Smooth muscle cell (in vitro differentiated cells): ENCODE results near the gene TMCO4. TPM values are rescaled to one million over a fixed set of nuclear protein-coding genes. Genes with fewer than 3 reads are reported as not detected.

Source experiments
- DNase-seq: peaks from one replicate; lab custom pipeline; 2025; ENCODE audit not compliant: unreplicated experiment; lab: John Stamatoyannopoulos, UW
- H2AFZ ChIP-seq: fragments of 200-600 bp; sonication (generic); 2 replicates; pipeline ENCODE4 v1.6.0; 2016; ENCODE audit warnings: antibody characterized with exemption, low read depth, mild to moderate bottlenecking
- H3F3A ChIP-seq: fragments of 200-600 bp; sonication (generic); 2 replicates; pipeline ENCODE4 v1.6.0; 2017; ENCODE audit warnings: antibody characterized with exemption, low read depth
- H3K27ac ChIP-seq: fragments of 200-600 bp; sonication (generic); 2 replicates; pipeline ENCODE4 v1.5.1; 2016; ENCODE audit warnings: low read depth, mild to moderate bottlenecking
- H3K27me3 ChIP-seq: fragments of 200-600 bp; sonication (generic); 2 replicates; pipeline ENCODE4 v1.6.1; 2016; ENCODE audit warnings: low read depth, mild to moderate bottlenecking
- H3K36me3 ChIP-seq: fragments of 200-600 bp; sonication (generic); 2 replicates; pipeline ENCODE4 v1.5.1; 2016; ENCODE audit warnings: low read depth
- H3K4me1 ChIP-seq: fragments of 200-600 bp; sonication (generic); 2 replicates; pipeline ENCODE4 v1.5.1; 2016; ENCODE audit warnings: low read depth
- H3K4me2 ChIP-seq: fragments of 200-600 bp; sonication (generic); 2 replicates; pipeline ENCODE4 v1.6.0; 2016; ENCODE audit warnings: mild to moderate bottlenecking
- H3K4me3 ChIP-seq: fragments of 200-600 bp; sonication (generic); 2 replicates; pipeline ENCODE4 v1.5.1; 2016; ENCODE audit warnings: mild to moderate bottlenecking
- H3K79me2 ChIP-seq: fragments of 200-600 bp; sonication (generic); 2 replicates; pipeline ENCODE4 v1.6.0; 2016; ENCODE audit warnings: low read depth, mild to moderate bottlenecking
- H3K9ac ChIP-seq: fragments of 200-600 bp; sonication (generic); 2 replicates; pipeline ENCODE4 v1.6.0; 2016; ENCODE audit warnings: low read depth
- H3K9me3 ChIP-seq: fragments of 200-600 bp; sonication (generic); replicated peaks from 2 replicates; pipeline ENCODE4 v1.5.1; 2016; ENCODE audit warnings: low read depth
- H4K20me1 ChIP-seq: fragments of 200-600 bp; sonication (generic); 2 replicates; pipeline ENCODE4 v1.6.0; 2016; ENCODE audit warnings: low read depth
- CTCF ChIP-seq: fragments of 200-600 bp; sonication (generic); IDR thresholded peaks from 2 replicates; pipeline ENCODE4 v1.5.1; 2017; ENCODE audit warnings: borderline replicate concordance, mild to moderate bottlenecking, antibody characterized with exemption; ENCODE audit not compliant: insufficient read depth, poor library complexity, severe bottlenecking
- WGBS: methylation state at CpG from one replicate; pipeline ENCODE4 v1.1.7; 2016; ENCODE audit warnings: low lambda C conversion rate; 5-methylcytosine and 5-hydroxymethylcytosine counted together
- polyA plus RNA-seq: library from polyadenylated mRNA; unstranded; fragments of >200 nt; fragmentation: Nextera tagmentation; extraction: Ambion mirVana; gene quantifications from 2 replicates; pipeline ENCODE4 v1.2.1, GENCODE V29; 2016
- total RNA-seq: library from RNA; depleted of rRNA; stranded (reverse); fragments of >200 nt; gene quantifications from 2 replicates; pipeline ENCODE4 v1.2.3, GENCODE V29; 2014

The TMCO4 gene
- total and polyA plus RNA-seq, 2 experiments from 2014 or later, result 5.4 to 6.8 TPM

- Histone ChIP-seq H3K79me2 (no peaks in the 10 kb centered on the region), H3K36me3 (no peaks in the 10 kb centered on the region), H3F3A (peaks cover 7% of the 10 kb centered on the region), H2AFZ (no peak overlapping the region), H3K4me3 (no peak overlapping the region), H3K27ac (no peak overlapping the region), H3K9ac (no peak overlapping the region), H3K4me2 (no peak overlapping the region), H4K20me1 (no peaks in the 10 kb centered on the region), H3K27me3 (peaks cover 12% of the 10 kb centered on the region), H3K4me1 (no peaks in the 10 kb centered on the region), H3K9me3 (no peaks in the 10 kb centered on the region)
- TF ChIP-seq CTCF, result peak; percentile 67
- DNase-seq, result no peak
- WGBS, result 59% methylated on average over 11 of the region's 11 CpGs
Observed at GRCh38 chr1:19762175-19762779, 37.4 kb downstream of the TMCO4 start.

GRCh38 chr1:19759740-19760089, 40.0 kb downstream of the TMCO4 start:
- Histone ChIP-seq H3K4me3 (no peak overlapping the region), H3K36me3 (no peaks in the 10 kb centered on the region), H3K27me3 (peaks cover 17% of the 10 kb centered on the region), H2AFZ (no peak overlapping the region), H3K27ac (no peak overlapping the region), H3K79me2 (no peaks in the 10 kb centered on the region), H3K9ac (no peak overlapping the region), H4K20me1 (no peaks in the 10 kb centered on the region), H3K4me2 (no peak overlapping the region), H3F3A (no peaks in the 10 kb centered on the region), H3K9me3 (no peaks in the 10 kb centered on the region), H3K4me1 (no peaks in the 10 kb centered on the region)
- TF ChIP-seq CTCF, result no peak
- WGBS, result 64% methylated on average over 1 of the region's 1 CpG
- no peak for DNase-seq

- Histone ChIP-seq H3K27ac (no peak overlapping the region), H3K9ac (no peak overlapping the region), H3K79me2 (no peaks in the 10 kb centered on the region), H3K4me3 (no peak overlapping the region), H4K20me1 (no peaks in the 10 kb centered on the region), H3F3A (no peaks in the 10 kb centered on the region), H3K36me3 (no peaks in the 10 kb centered on the region), H3K4me1 (no peaks in the 10 kb centered on the region), H3K27me3 (peaks cover 17% of the 10 kb centered on the region), H3K9me3 (no peaks in the 10 kb centered on the region), H2AFZ (no peak overlapping the region), H3K4me2 (no peak overlapping the region)
- DNase-seq, result no peak
- 50% methylated on average over 7 of the region's 7 CpGs for WGBS
- TF ChIP-seq CTCF, result no peak
Observed at GRCh38 chr1:19758227-19758830, 41.4 kb downstream of the TMCO4 start.

GRCh38 chr1:19757641-19758040, 42.1 kb downstream of the TMCO4 start:
- Histone ChIP-seq H3K27ac (no peak overlapping the region), H3K79me2 (no peaks in the 10 kb centered on the region), H3K27me3 (peaks cover 17% of the 10 kb centered on the region), H4K20me1 (no peaks in the 10 kb centered on the region), H3K4me1 (no peaks in the 10 kb centered on the region), H3K9me3 (no peaks in the 10 kb centered on the region), H3K36me3 (no peaks in the 10 kb centered on the region), H3K9ac (no peak overlapping the region), H3K4me2 (no peak overlapping the region), H3F3A (no peaks in the 10 kb centered on the region), H3K4me3 (no peak overlapping the region), H2AFZ (no peak overlapping the region)
- TF ChIP-seq CTCF, result no peak
- no peak for DNase-seq
- 88% methylated on average over 4 of the region's 4 CpGs for WGBS
